ENCODE data around the gene DARS2. TPM values are rescaled to one million over a fixed set of nuclear protein-coding genes. Genes with fewer than 3 reads are reported as not detected.

DARS2 gene
- polyA plus RNA-seq, 3 donors = 3.2 to 8.2 (median 6.2) TPM

DNA sequence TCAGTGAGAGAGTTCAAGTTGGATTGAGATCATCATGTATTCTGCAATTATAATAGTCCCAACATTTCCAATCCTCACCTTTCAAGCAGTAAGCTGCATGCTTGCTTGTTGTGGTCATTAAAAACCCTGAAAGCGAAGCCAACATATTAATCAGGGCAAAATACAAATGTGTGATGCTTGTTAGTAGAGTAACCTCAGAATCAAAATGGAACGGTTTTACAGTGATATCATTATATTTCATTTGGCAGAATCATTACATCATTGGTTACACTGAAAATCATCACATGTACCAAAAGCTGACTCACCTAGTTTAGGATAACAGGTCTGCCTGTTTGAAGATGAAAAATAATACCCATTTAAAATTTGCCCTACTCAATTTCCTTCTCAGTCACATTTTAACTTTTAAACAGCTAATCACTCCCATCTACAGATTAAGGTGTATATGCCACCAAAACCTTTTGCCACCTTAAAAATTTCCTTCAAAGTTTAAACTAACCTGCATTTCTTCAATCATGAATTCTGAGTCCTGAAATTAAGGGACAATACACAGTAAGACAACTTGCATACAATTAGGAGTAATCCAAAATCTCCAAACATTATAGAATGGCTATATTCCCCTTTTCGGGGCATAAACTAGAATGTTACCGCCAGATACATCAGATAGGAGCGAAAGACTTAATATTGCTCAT lies 39.9 kb downstream of the DARS2 start:
- Mint-ChIP-seq H3K27ac (peak overlapping the region in 2 of 7 donors; percentile 23 to 39), H3K4me1 (peaks cover 37% of the 10 kb centered on the region), H3K4me3 (no peak overlapping the region), H3K9me3 (no peaks in the 10 kb centered on the region), H3K27me3 (ENCODE audit: low read depth in 3 of 3) (peaks cover 0 to 2% (median 0%) of the 10 kb centered on the region in 3 donors), H3K36me3 (peaks cover 47 to 58% of the 10 kb centered on the region in 2 donors)
- peaks cover 22 to 30% of the 10 kb centered on the region in 2 donors for H3K4me1 ChIP-seq (ENCODE audit: control insufficient read depth in 1 of 2, insufficient read depth in 2 of 2, low read length in 2 of 2)
- H3K9me3 ChIP-seq (replicated peaks in 1 of 2; ENCODE audit: control insufficient read depth in 1 of 2, insufficient read depth in 1 of 2, low read length in 2 of 2) = no peaks in the 10 kb centered on the region
- intact Hi-C loops (cut with micrococcal nuclease) = loop anchor here (10.0 kb wide), 2 partner anchors 300 to 390 kb away; partner anchors contain the start of gene PRDX6 (in 1 of the 2)
- H3K4me3 ChIP-seq (replicated peaks in 1 of 3; ENCODE audit: low read depth in 2 of 3, low read length in 3 of 3) = no peak overlapping the region
- no peak for TF ChIP-seq CTCF (IDR thresholded peaks at IDR 0.05)
- H3K27me3 ChIP-seq (ENCODE audit: control insufficient read depth in 2 of 2, insufficient read depth in 2 of 2, low read length in 2 of 2) = no peaks in the 10 kb centered on the region
- peaks cover 19% of the 10 kb centered on the region for H4K20me1 ChIP-seq (ENCODE audit: insufficient read depth, low read length)
- WGBS (ENCODE audit: insufficient coverage) = 94% methylated on average over 3 of the region's 5 CpGs
- peaks cover 45 to 59% of the 10 kb centered on the region in 2 donors for H3K36me3 ChIP-seq (replicated peaks in 1 of 2; ENCODE audit: control insufficient read depth in 1 of 2, insufficient read depth in 2 of 2, low read length in 2 of 2)
- peaks cover 29% of the 10 kb centered on the region for H3K79me2 ChIP-seq (ENCODE audit: insufficient read depth, low read length)
- no peak overlapping the region for H2AFZ ChIP-seq (ENCODE audit: insufficient read depth, low read depth, low read length, poor library complexity, severe bottlenecking)
- DNase-seq = no peak
- H3K27ac ChIP-seq (ENCODE audit: low read depth in 1 of 2, low read length in 2 of 2) = peak overlapping the region in 1 of 2 donors; percentile 20
- H3K9ac ChIP-seq (ENCODE audit: insufficient read depth, low read length, poor library complexity, severe bottlenecking) = peak overlapping the region; percentile 19
- no peak overlapping the region for H3K4me2 ChIP-seq (replicated peaks; ENCODE audit: extremely low read depth, low read length, poor library complexity, severe bottlenecking)

GRCh38 chr1:173865468-173866164 lies 41.1 kb downstream of the DARS2 start:
- H3K4me2 ChIP-seq (replicated peaks; ENCODE audit: extremely low read depth, low read length, poor library complexity, severe bottlenecking) = peak overlapping the region; percentile 83
- no peaks in the 10 kb centered on the region for H3K27me3 ChIP-seq (ENCODE audit: control insufficient read depth in 2 of 2, insufficient read depth in 2 of 2, low read length in 2 of 2)
- Mint-ChIP-seq H3K9me3 (no peaks in the 10 kb centered on the region), H3K36me3 (peaks cover 48 to 49% of the 10 kb centered on the region in 2 donors), H3K4me1 (peaks cover 43% of the 10 kb centered on the region), H3K27ac (peak overlapping the region in 1 of 7 donors; percentile 12), H3K4me3 (no peak overlapping the region), H3K27me3 (ENCODE audit: low read depth in 3 of 3) (peaks cover 0 to 2% (median 0%) of the 10 kb centered on the region in 3 donors)
- H3K9ac ChIP-seq (ENCODE audit: insufficient read depth, low read length, poor library complexity, severe bottlenecking) = no peak overlapping the region
- no peak for DNase-seq
- no peak for TF ChIP-seq CTCF (IDR thresholded peaks at IDR 0.05)
- peak overlapping the region in 1 of 2 donors; percentile 91 for H3K27ac ChIP-seq (ENCODE audit: low read depth in 1 of 2, low read length in 2 of 2)
- intact Hi-C loops (cut with micrococcal nuclease) = loop anchor here (5.0 to 10.0 kb wide), 4 partner anchors 38 to 391 kb away; partner anchors contain the start of gene PRDX6 (in 2 of the 2)
- peaks cover 19% of the 10 kb centered on the region for H4K20me1 ChIP-seq (ENCODE audit: insufficient read depth, low read length)
- H2AFZ ChIP-seq (ENCODE audit: insufficient read depth, low read depth, low read length, poor library complexity, severe bottlenecking) = no peak overlapping the region
- H3K4me3 ChIP-seq (replicated peaks in 1 of 3; ENCODE audit: low read depth in 2 of 3, low read length in 3 of 3) = peak overlapping the region in 1 of 3 experiments; percentile 94
- peaks cover 45 to 57% of the 10 kb centered on the region in 2 donors for H3K36me3 ChIP-seq (replicated peaks in 1 of 2; ENCODE audit: control insufficient read depth in 1 of 2, insufficient read depth in 2 of 2, low read length in 2 of 2)
- H3K9me3 ChIP-seq (replicated peaks in 1 of 2; ENCODE audit: control insufficient read depth in 1 of 2, insufficient read depth in 1 of 2, low read length in 2 of 2) = no peaks in the 10 kb centered on the region
- H3K4me1 ChIP-seq (ENCODE audit: control insufficient read depth in 1 of 2, insufficient read depth in 2 of 2, low read length in 2 of 2) = peaks cover 22 to 32% of the 10 kb centered on the region in 2 donors
- peaks cover 29% of the 10 kb centered on the region for H3K79me2 ChIP-seq (ENCODE audit: insufficient read depth, low read length)
- 44% methylated on average over 1 of the region's 4 CpGs for WGBS (ENCODE audit: insufficient coverage)

All from CD14-positive monocyte (primary cell).